Measurements from ENCODE around the gene CEP104.
"Not testable (repeated sequence)": the region's sequence is repeated elsewhere in the genome, so short reads cannot be mapped to it uniquely, and the experiment has no call there.

CEP104 gene

DNA sequence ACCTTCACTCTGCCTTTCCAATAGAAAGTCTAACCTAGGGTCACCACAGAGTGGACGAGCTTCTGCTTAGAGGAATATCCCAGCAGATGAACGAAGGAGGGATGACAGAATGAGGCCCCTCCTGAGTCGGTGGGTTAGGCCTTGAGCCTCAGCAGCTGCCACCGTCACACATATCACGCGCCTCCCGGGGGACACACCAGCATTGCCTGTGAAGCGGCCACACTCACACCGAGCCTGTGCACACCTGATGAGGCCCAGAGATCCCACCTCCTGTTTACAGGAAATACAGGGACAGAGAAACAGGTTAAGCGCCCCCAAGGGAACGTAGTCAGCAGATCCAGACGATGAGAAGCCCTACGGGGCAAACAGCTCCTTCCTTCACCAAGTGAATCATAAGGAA lies 35.6 kb downstream of the CEP104 start:
- DNase-seq = no peak

DNA sequence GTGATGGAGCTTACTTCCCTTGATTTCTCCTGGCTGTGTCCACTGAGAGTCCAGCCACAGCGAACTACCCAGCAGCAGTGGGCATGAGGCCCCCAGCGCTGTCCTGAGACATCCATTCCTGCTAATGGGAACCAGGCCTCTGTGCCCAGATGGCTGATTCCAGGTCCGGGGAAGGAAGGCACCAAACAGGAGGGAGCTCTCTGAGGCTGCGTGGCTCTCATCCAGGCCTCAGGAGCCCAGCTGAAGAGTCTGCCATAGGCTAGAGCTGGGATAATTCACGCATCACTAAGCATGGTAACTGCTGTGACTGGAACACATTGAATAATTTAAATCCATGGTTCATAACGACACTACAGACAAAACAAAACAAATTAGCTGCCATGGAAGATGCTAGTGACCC lies 36.0 kb downstream of the CEP104 start:
- DNase-seq = no peak

DNA sequence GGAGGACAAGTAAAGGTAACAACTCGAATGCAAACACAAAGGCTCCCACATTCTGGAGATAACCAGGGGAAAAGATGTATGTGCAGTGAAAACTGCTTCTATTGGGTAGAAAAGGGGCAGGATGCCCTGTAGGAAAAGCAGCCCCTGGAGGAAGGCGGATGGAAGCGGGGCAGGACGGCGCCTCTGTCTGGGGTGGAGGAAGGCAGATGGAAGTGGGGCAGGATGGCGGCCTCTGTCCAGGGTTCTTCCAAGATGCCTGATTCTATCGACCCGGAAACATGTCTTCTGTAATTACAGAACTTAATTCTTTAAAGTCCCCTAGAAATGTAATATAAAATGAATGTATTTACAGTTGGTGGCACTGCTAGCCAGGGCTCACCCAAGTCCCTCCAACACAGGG lies 36.7 kb downstream of the CEP104 start:
- no peak for DNase-seq

DNA sequence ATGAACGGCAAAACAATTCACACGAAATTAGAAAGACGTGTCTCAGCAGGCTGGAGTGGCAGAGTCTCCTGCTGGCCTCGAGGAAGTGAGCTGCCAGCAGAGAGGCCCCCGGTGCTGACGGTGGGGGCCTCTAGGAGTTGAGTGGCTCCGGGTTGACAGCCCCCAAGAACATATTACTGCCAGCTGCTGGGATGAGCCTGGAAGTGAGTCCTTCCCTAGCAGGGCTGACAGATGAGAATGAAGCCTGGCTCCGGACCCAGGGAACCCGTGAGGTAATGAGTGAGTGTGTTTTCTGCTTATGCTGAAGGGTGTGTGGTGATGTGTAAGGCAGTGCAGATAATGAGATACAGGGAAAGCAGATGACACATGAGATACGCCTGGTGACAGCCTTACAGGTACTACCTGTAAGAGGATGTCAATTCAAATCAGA lies 37.2 kb downstream of the CEP104 start:
- no peak for DNase-seq

DNA sequence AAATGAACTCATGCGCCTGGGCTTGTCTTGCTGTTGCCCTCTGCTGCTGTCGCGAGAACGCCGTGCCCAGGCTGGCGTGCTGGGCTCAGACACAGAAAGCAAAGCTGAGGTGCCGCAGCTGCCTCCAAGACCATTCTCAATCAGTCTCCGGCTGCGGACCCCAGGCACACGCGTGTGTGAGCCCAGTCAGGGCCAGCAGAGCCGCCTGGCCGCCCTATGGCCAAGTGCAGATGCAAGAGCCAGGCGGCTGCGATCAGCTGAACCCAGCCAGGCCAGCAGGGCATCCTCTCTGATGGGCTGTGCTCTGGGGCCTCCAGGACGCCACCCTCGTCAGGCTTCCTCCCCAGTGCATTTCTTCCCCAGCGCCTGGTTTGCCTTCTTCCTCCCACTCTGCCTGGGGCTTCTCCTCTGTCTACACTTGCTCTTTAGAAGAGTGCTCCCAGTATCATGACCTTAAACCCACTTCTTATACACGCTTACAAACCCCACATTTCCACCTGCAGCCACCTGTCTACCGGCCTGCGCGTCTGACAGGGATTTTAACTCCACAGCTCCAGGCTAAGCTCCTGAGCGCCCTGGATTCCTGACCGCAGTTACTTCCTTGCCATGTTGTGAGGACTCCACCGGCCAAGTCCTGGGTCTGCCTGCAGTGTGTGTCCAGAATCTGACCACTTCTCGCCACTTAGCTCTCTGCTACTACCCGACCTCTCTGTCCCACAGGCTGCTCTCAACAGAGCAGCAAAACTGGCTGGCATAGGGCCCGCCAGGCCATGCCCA lies 39.0 kb downstream of the CEP104 start:
- DNase-seq = no peak

DNA sequence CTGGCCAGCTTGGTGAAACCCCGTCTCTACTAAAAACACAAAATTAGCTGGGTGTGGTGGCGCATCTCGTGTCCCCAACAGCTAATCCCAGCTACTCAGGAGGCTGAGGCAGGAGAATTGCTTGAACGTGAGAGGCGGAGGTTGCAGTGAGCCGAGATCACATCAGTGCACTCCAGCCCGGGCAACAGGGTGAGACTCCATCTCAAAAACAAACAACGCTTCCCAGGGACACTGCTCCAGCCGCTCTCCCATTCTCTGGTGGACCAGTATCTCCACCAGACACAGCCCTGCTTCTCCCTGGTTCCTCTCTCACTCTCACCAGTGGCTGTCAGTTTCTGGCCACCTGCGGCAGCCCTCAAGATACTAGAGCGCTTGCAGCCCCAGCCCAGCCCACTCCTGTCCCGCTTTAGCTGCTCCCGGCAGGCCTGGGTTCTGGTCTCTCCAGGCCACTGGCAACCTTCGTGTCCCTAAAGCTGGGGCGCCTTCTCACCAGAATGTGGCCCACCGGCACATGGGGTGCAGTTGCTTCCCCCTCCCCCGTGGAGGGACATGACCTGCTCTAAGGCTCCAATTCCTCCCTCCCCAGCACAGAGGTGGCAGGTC lies 39.8 kb downstream of the CEP104 start:
- no peak for DNase-seq

DNA sequence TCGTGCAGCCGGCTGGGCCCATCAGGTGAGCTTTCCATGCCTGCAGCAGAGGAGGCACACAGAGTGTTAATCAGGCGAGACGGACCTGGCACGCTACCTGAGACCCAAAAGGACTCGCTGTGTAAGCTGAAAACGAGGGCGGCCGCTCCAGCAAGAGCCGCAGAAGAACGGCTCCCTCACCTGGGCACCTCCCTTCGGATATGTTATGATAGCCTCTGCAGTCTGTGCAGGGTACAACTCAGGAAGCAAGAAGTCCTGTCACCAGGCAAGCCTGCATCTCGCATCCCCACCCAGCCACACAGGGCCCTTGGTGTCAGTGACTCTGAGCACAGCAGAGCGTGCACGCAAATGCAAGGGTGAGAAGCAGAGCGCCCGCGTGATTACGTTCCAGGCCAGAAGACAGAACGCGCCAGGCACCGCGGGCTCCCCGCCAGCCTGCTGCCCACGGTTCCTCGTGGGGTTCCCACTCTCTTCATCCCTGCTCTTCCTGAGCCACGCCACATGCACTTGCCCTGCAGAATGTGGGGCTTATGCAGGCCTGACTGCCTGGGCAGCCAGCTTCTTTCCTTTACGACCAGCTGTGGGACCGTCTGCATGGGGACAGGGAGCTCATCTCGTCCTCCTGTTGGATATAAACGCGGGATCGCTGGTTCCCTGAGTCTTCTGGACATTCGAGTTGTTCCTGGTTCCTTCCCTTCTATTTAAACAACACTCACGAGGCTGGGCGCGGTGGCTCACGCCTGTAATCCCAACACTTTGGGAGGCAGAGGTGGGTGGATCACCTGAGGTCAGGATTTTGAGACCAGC lies 40.5 kb downstream of the CEP104 start:
- no peak for DNase-seq

DNA sequence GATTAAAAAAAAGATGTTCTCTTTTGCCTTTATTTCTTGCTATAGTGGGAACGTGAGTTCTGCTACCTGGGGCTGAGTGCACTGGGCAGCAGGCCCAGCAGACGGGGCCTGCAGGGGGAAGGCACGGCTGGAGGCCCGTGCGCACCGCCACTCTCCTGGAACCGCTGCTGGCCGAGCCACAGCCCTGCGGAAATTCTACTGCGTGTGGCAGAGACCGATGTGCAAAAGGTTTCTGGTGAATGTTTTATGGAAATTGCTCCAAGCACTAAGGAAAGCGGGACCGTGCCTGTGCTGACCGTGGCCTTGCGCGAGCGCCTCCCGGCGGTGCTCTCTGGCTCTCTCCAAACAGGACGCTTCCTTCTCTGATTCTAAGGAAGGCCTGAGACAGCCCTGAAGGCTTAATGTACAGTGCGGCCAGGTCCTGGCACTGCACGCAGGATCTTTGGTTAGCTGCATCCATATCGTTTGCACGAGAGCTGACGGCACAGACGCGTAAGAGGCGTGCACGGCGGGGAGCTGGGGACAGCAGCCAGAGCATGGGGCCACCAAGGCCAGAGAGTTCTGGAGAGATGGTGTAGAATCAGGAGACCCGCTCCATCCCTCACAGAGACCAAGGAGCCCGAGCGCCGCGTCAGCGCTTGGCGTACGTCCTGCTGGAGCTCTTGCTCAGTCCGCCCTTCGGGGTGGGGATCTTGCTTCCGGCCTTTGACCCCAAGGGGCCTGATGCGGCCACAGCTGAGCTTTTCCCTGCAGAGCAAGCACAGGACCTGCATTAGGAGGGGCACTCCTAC lies 42.0 kb downstream of the CEP104 start:
- peak; percentile 0 for DNase-seq

DNA sequence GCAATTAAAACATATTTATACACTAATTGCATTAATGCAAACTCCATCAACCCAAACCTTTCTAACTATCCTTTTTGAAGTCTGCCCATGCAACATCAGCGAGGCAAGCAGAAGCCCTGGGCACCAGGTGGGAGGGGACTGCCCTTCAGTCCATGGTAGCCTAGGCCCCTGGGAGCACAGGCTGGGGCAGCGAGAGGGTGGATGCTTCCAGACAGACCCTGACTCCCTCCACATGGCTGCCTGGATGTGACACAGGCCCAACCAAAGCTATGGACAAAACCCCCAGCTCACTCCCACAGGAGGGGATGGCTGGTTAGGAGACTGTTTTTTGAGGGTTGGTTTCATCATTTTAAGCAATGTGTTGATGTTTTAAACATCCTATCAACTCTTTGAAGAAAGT lies 42.9 kb downstream of the CEP104 start:
- peak; percentile 1 for DNase-seq

DNA sequence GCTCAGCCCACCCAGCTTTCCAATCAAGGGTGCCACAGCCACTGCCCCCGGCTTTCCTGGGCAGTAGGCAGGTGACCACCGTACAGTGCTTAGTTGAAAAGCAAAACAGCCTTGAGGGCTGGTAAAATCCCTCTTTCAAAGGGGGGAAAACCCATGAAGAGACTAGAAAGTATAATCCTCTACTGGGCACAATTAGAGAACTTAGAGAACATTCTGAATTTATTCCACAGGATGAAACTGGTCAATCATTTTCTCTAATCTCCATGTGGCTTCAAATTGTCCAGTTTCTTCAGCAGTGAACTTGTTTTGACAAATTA lies 45.5 kb downstream of the CEP104 start:
- no peak for DNase-seq

DNA sequence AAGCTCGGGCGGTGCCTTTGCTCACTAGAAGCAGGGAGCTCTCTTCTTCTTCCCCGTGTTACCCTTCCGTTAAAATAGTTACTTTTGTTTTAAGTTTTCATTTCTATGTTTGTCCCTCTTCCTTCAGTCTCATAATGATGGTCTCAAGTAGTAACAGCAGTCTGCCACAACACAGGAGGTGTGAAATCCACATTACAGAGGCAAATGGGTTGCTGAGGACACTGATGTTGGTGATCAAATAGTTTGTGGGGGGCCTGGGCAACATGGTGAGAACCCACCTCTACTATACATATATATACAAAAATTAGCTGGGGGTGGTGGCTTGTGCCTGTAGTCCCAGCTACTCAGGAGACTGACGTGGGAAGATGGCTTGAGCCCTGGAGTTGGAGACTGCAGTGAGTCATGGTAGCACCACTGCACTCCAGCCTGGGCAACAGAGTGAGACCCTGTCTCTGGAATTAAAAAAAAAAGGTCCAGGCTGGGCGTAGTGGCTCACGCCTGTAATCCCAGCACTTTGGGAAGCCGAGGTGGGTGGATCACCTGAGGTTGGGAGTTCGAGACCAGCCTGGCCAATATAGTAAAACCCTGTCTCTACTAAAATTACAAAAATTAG lies 46.8 kb downstream of the CEP104 start:
- DNase-seq = not testable (repeated sequence)

DNA sequence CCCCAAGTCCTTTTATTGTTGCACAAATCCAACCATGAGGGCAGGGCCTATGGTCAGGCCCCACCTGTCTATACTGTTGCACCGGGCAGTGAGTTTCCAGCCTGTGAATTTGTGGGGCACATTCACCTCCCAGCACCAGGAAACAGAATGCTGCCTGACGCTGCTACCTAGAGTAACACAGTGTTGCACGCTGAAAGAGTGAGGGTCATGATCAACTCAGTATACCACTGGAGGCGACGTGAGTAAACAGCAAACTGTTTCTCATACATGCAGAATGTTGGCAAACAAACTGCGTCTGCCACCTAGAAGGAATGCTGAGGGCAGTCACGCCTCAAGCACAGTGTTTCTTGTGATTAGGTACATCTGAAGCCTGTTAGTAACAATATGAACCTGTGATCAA lies 47.3 kb downstream of the CEP104 start:
- no peak for DNase-seq

DNA sequence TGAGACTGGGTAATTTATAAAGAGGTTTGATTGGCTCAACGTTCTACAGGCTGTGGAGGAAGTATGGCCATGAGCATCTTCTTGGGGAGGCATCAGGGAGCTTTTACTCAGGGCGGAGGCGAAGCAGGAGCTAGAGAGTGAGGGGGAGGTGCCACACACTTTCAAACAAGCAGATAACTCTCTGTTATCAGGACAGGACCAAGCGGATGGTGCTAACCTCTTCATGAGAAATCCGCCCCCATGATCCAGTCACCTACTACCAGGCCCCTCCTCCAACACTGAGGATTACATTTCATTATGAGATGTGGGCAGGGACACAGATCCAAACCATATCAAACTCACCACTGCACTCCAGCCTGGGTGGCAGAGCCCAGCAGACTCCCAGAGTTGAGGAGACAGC lies 49.2 kb downstream of the CEP104 start:
- no peak for DNase-seq

DNA sequence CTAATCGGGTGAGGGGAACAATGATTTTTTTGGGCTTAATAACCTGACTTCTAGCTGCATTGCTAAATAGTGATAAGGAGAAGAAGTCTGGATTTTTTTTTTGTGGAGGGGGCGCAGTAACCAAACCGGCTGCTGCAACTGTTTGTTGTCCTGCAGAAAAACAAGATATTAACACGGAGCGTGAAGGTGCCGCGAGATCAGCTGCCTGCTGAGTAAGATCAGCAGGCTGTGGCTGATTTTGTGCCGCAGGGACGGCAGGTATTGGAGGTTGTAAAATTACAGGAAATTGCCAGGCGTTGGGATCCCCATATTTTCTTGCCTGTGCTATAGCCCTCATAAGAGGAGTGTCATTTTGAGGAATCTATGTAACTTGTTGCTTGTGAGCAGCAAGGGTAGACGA lies 52.0 kb downstream of the CEP104 start:
- DNase-seq = no peak

DNA sequence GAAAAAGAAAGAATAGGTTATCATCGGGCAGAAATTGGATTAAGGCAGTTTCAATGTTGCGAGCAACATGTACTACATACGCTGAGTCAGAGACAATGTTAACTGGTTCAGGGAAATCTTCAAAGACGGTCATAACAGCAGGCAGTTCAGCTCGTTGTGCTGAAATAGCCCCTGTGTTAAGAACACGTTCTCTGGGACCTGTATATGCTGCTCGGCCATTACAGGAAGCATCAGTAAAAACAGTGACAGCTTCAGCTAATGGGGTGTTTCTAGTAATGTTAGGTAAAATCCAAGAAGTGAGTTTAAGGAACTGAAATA lies 52.4 kb downstream of the CEP104 start:
- not testable (repeated sequence) for DNase-seq

DNA sequence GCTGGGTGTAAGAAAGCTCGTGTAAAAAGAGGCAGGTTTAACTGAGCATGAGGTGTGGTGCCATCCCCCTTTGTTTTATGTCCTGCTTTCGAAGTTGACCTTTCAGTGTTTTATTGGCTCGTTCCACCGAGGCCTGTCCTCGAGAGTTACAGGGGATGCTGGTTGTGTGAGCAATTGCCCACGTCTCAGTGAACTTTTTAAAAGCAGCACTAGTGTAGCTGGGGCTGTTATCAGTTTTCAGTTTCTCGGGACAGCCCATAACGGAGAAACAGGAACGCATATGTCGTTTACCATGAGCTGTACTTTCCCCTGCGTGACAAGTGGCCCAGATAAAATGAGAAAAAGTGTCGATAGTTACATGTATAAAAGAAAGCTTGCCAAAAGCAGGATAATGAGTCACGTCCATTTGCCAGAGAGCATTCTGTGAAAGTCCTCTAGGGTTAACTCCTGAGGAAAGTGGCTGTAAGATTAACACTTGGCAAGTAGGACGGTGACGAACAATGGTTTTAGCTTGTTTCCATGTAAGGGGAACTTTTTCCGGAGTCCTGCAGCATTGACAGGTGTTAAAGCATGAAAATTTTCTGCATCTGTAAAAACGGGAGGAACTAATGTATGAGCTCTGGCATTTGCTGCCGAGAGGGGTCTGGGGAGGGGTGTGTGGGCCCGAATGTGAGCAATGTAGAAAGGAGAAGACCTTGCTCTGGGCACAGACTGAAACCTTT lies 52.9 kb downstream of the CEP104 start:
- no peak for DNase-seq

DNA sequence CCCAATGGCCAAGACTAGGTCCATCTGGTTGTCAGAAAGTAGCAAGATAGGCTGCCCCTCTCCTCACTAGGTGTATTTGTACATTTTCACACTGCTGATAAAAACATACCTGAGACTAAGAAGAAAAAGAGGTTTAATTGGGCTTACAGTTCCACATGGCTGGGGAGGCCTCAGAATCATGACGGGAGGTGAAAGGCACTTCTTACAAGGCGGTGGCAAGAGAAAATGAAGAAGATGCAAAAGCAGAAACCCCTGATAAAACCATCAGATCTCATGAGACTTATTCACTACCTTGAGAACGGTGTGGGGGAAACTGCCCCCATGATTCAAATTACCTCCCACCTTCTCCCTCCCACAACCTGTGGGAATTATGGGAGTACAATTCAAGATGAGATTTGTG lies 56.2 kb downstream of the CEP104 start:
- DNase-seq = not testable (repeated sequence)

DNA sequence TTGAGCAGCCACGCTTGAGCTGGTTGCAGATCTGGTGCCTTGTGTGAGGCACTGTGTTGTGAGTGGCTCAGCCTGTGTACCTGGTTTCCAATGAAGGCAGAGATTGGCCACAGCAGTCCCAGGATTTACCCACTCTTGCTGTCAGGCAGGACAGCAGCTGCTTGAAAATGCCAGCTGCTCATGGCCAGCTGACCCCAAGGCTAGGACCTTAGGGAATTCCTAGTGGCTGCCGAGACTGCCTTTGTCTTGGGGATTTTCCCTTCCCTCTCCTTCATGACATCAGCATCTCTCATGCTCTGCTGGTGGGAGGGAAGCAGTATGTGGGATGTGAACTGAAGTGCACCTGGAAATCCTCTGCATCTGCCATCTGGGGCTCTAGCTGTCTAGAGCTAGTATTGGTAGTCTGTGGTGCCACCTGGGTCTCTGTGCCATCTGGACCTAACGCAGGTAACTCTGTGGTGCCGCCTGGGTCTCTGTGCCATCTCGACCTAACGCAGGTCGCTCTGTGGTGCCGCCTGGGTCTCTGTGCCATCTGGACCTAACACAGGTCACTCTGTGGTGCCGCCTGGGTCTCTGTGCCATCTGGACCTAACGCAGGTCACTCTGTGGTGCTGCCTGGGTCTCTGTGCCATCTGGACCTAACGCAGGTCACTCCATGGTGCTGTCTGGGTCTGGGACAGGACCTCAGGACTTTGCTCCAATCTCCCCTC lies 56.9 kb downstream of the CEP104 start:
- DNase-seq = no peak

DNA sequence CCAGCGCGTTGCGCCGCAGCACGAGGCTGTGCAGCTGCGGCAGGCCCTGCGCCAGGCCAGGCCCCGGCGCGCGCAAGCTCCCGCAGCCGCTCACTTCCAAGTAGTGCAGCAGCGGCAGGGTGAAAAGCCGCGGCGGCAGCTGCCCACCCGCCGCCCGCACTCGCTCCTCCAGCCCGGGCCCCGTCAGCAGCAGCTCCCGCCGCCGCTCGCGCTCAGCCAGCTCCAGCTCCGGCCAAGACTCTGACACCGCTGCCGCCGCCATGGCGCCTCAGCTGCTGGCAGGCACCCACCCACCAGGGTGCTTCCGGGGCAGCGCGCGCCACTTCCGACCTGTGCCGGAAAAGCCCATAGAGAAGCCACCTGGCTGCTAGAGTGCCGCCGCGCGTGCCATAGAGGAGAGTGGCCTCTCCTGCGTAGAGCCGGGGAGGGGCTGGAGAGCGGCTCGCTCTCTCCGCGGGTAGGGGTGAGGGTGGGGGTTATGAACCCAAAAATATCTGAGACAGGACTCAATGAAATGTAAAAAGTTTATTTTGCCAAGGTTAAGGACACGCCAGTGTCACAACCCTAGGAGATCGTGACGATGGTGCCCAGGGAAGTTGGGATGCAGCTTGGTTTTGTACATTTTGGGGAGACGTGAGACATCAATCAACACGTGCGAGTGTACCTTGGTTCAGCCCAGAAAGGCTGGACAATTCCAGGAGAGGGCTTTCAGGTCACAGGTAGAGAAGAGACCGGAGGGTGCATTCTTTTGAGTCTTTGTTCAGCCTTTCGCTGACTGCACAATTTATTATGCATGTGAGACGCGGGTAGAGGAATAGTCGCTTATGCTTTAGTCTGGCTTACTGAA lies 60.6 kb downstream of the CEP104 start, which contains the start of gene LRRC47:
Gene LRRC47 (minus strand): TSS at position 284 of the 847 bp plus-strand sequence. CDS start 22 bp downstream, at position 262.
- peak; percentile 92 for DNase-seq

DNA sequence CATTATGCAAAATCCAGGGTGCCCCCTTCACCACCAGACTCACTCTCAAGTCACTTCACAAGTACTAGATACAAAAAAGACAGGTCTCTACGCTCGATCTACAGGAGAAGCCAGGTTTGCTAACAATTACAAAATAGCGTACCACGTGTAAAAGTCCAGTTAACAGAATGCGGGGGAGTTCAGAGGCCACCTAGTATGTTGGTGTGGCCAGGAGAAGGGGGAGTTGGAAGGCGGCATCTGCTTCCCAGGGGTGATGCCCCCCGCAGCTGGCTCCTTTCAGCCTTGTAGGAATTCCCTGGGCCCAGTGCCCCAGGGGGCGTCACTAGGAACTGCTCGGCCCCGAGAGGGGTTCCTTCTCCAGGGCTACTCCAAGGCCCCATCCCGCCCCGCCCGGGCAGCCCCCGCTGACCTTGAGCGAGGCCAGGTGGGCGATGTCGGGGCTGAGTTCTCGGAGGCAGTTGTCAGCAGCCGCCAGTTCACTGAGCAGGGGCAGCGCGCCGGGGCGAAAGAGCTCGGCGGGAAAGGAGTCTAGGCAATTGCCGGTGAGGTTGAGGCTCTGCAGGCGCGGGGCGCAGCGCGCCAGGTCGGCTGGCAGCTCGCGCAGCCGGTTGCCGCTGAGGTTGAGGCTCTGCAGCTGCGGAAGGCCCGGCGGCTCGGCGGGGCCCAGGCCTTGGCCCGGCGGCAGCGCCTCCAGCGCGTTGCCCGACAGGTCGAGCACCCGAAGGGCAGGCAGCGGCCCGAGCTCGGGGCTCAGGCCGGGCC lies 61.4 kb downstream of the CEP104 start:
- no peak for DNase-seq

All from CD4-positive, alpha-beta T cell treated with Interleukin-15 for 1 hour (primary cell).